ENCODE measurements around the gene FZD10.

FZD10 gene

DNA sequence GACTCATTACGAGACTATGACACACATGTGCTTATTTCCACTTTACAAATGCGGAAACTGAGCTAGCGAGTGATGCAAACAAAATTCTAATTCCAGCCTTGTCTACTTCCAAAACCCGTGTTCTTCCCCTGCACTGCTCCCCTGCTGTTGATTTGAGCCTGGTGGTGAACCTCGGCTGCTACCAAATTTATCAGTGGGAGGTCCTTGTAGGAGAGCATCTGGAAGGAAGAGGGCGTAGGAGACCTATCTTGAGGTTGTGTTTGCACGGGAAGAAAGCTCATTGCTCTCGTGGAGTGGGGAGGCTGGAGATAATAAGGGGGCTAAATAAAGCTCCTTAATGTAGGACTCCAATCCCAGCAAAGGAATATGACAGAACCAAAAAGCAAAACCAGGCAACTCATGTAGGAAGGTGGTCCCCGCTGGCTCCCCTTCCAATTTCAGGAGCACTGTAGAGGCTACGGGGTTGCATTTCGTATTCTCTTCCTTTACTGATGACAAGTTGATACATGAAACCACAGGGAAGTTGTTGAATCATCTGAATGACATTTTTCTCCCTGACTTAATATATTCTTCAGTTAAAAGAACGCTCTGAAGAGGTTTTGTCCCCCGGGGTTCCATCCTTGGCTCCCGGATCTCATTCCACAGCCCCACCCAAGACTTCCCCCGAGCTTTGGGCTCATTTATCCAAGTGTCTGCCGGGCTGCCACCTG lies 52.6 kb downstream of the FZD10 start:
- DNase-seq, result no peak
